NCI-H69 (cell line): Measurements from ENCODE around the gene RAMAC.
"Not testable (repeated sequence)": the region's sequence is repeated elsewhere in the genome, so short reads cannot be mapped to it uniquely, and the experiment has no call there.

Source experiments
- DNase-seq: peaks from one replicate; lab custom pipeline; 2025; lab: John Stamatoyannopoulos, UW

The RAMAC gene

GRCh38 chr15:83014205-83014653, 28.2 kb downstream of the RAMAC start:
- peak; percentile 19 for DNase-seq

GRCh38 chr15:83015361-83015760, 29.4 kb downstream of the RAMAC start:
- DNase-seq = no peak

- DNase-seq = no peak
These were observed 30.9 kb downstream of the RAMAC start for GRCh38 chr15:83016906-83017305.

- no peak for DNase-seq
These were observed 32.4 kb downstream of the RAMAC start for GRCh38 chr15:83018436-83018835.

GRCh38 chr15:83030021-83030420, 44.0 kb downstream of the RAMAC start:
- DNase-seq = no peak

- not testable (repeated sequence) for DNase-seq
These were observed 45.2 kb downstream of the RAMAC start for GRCh38 chr15:83031234-83031633.

- no peak for DNase-seq
These were observed 50.2 kb downstream of the RAMAC start for GRCh38 chr15:83036253-83036652.

GRCh38 chr15:83039206-83039605, 53.2 kb downstream of the RAMAC start:
- no peak for DNase-seq
